KBM-7 (cell line): ENCODE results near the gene FTO.

Experiments used
- DNase-seq: peaks from one replicate; pipeline ENCODE4 v3.0.0-alpha.2; 2015
- in situ Hi-C: fragments of 300-500 bp; cut with MboI; formaldehyde crosslinking; loops from 2 replicates; pipeline ENCODE4 v1.14.3; 2020; ENCODE audit warnings: low sequenced_read_pairs, low pct_unique_long_range_greater_than_20kb, mixed read lengths

The FTO gene

GRCh38 chr16:54067322-54068065 lies 363.5 kb downstream of the FTO start:
- DNase-seq, result no peak
- in situ Hi-C loops, result no loop called here

GRCh38 chr16:54068212-54068611 lies 364.3 kb downstream of the FTO start:
- no peak for DNase-seq
- in situ Hi-C loops, result no loop called here

GRCh38 chr16:54069601-54070239 lies 365.8 kb downstream of the FTO start:
- no peak for DNase-seq
- in situ Hi-C loops, result no loop called here

GRCh38 chr16:54070789-54071343 lies 366.9 kb downstream of the FTO start:
- DNase-seq, result no peak
- in situ Hi-C loops, result no loop called here

- no peak for DNase-seq
- in situ Hi-C loops, result no loop called here
These were observed 367.6 kb downstream of the FTO start for GRCh38 chr16:54071514-54071913.

- in situ Hi-C loops, result no loop called here
- DNase-seq, result no peak
These were observed 368.3 kb downstream of the FTO start for GRCh38 chr16:54072237-54072636.

GRCh38 chr16:54073356-54073755 lies 369.4 kb downstream of the FTO start:
- in situ Hi-C loops, result no loop called here
- DNase-seq, result peak; percentile 57

- DNase-seq, result no peak
- in situ Hi-C loops, result no loop called here
These were observed 371.5 kb downstream of the FTO start for GRCh38 chr16:54075446-54075845.

GRCh38 chr16:54076006-54076504 lies 372.1 kb downstream of the FTO start:
- no peak for DNase-seq
- in situ Hi-C loops, result no loop called here

- in situ Hi-C loops, result no loop called here
- no peak for DNase-seq
These were observed 373.3 kb downstream of the FTO start for GRCh38 chr16:54077050-54077821.

- no peak for DNase-seq
- in situ Hi-C loops, result no loop called here
These were observed 376.6 kb downstream of the FTO start for GRCh38 chr16:54080524-54081008.

GRCh38 chr16:54086791-54087190 lies 382.8 kb downstream of the FTO start:
- in situ Hi-C loops, result no loop called here
- DNase-seq, result no peak

- in situ Hi-C loops, result no loop called here
- DNase-seq, result no peak
These were observed 386.6 kb downstream of the FTO start for GRCh38 chr16:54090602-54091001.

- in situ Hi-C loops, result no loop called here
- no peak for DNase-seq
These were observed 389.3 kb downstream of the FTO start for GRCh38 chr16:54093281-54093680.

GRCh38 chr16:54094641-54095040 lies 390.7 kb downstream of the FTO start:
- no peak for DNase-seq
- in situ Hi-C loops, result no loop called here

- no peak for DNase-seq
- in situ Hi-C loops, result no loop called here
These were observed 392.7 kb downstream of the FTO start for GRCh38 chr16:54096607-54097006.

- in situ Hi-C loops, result no loop called here
- DNase-seq, result no peak
These were observed 393.8 kb downstream of the FTO start for GRCh38 chr16:54097774-54098173.

- in situ Hi-C loops, result no loop called here
- no peak for DNase-seq
These were observed 394.3 kb downstream of the FTO start for GRCh38 chr16:54098247-54098646.

GRCh38 chr16:54099627-54100026 lies 395.7 kb downstream of the FTO start:
- DNase-seq, result no peak
- in situ Hi-C loops, result no loop called here
